Fibroblast of lung (primary cell): ENCODE results near the gene UBL4B. TPM values are rescaled to one million over a fixed set of nuclear protein-coding genes. Genes with fewer than 3 reads are reported as not detected.
A peak's percentile ranks its signal among the peaks of the same experiment; 100 is the strongest.

Experiments
- DNase-seq, 2 donors: peaks; one replicate each; pipeline versions ENCODE4 v3.0.0 to v3.0.0-alpha.2; 2010; ENCODE audit warnings: low read depth in 2 of 2
- H2AFZ ChIP-seq: 2 replicates; pipeline ENCODE4 v1.5.1; 2012; ENCODE audit warnings: low read length, control low read depth, inconsistent platforms
- H3K27ac ChIP-seq: 2 replicates; pipeline ENCODE4 v1.5.1; 2011; ENCODE audit warnings: low read length, control low read depth; ENCODE audit not compliant: insufficient read depth
- H3K27me3 ChIP-seq: 2 replicates; pipeline ENCODE4 v1.5.1; 2011; ENCODE audit warnings: mild to moderate bottlenecking, low read length; ENCODE audit not compliant: control insufficient read depth, insufficient read depth
- H3K36me3 ChIP-seq: 2 replicates; pipeline ENCODE4 v1.5.1; 2011; ENCODE audit warnings: low read length; ENCODE audit not compliant: control insufficient read depth, insufficient read depth
- H3K4me1 ChIP-seq: 2 replicates; pipeline ENCODE4 v1.5.1; 2011; ENCODE audit warnings: low read length; ENCODE audit not compliant: control insufficient read depth, insufficient read depth; ENCODE audit errors: extremely low read depth
- H3K4me2 ChIP-seq: 2 replicates; pipeline ENCODE4 v1.5.1; 2011; ENCODE audit warnings: low read length, control low read depth; ENCODE audit not compliant: insufficient read depth; ENCODE audit errors: extremely low read depth
- H3K4me3 ChIP-seq, 4 experiments: fragments of 200-600 bp in 1 of 4; sonication (generic) in 1 of 4; replicated peaks in 1 of 4; 2 replicates each; pipeline ENCODE4 v1.5.1; 2011 to 2016; ENCODE audit warnings: low read length in 4 of 4, low read depth in 3 of 4, mild to moderate bottlenecking in 3 of 4, control low read depth in 2 of 4, inconsistent platforms in 1 of 4, mixed read lengths in 1 of 4; ENCODE audit not compliant: insufficient read depth in 1 of 4; ENCODE audit errors: control extremely low read depth in 1 of 4
- H3K79me2 ChIP-seq: 2 replicates; pipeline ENCODE4 v1.5.1; 2012; ENCODE audit warnings: mild to moderate bottlenecking, low read length, inconsistent platforms; ENCODE audit not compliant: control insufficient read depth, insufficient read depth
- H3K9ac ChIP-seq: 2 replicates; pipeline ENCODE4 v1.5.1; 2011; ENCODE audit warnings: mild to moderate bottlenecking, low read length, control low read depth; ENCODE audit not compliant: insufficient read depth
- H3K9me3 ChIP-seq: 2 replicates; pipeline ENCODE4 v1.5.1; 2012; ENCODE audit warnings: low read depth, low read length; ENCODE audit not compliant: control insufficient read depth, insufficient read depth
- H4K20me1 ChIP-seq: 2 replicates; pipeline ENCODE4 v1.5.1; 2011; ENCODE audit warnings: low read length; ENCODE audit not compliant: control insufficient read depth, insufficient read depth; ENCODE audit errors: extremely low read depth
- EZH2 ChIP-seq: IDR thresholded peaks from 2 replicates; pipeline ENCODE4 v1.5.1; 2012; ENCODE audit warnings: low read length, control low read depth, mild to moderate bottlenecking; ENCODE audit errors: missing control alignments
- polyA plus RNA-seq, 2 donors: library from polyadenylated mRNA; depleted of rRNA in 1 of 2; stranded (reverse) in 1 of 2; unstranded in 1 of 2; fragments of >200 nt; gene quantifications; 2 replicates each; pipeline ENCODE4 v1.2.1, GENCODE V29; 2011 to 2012; ENCODE audit warnings: missing spikeins in 1 of 2
- total RNA-seq: library from RNA; depleted of rRNA; stranded (reverse); fragments of >200 nt; gene quantifications from 2 replicates; pipeline ENCODE4 v1.2.1, GENCODE V29; 2014
- TF ChIP-seq, protein P1 (sequence below), 2 donors: IDR thresholded peaks in 1 of 2; conservative IDR thresholded peaks in 1 of 2; 1 replicate in 1 of 2; 2 replicates in 1 of 2; pipeline ENCODE4 v1.5.1; 2011 to 2012; ENCODE audit warnings: low read length in 2 of 2, control low read depth in 1 of 2, inconsistent platforms in 1 of 2, low read depth in 1 of 2, mild to moderate bottlenecking in 1 of 2

The UBL4B gene
- total and polyA plus RNA-seq, 2 donors (not counting 1 experiment from before 2014, with no cell fraction given), result not detected

DNA sequence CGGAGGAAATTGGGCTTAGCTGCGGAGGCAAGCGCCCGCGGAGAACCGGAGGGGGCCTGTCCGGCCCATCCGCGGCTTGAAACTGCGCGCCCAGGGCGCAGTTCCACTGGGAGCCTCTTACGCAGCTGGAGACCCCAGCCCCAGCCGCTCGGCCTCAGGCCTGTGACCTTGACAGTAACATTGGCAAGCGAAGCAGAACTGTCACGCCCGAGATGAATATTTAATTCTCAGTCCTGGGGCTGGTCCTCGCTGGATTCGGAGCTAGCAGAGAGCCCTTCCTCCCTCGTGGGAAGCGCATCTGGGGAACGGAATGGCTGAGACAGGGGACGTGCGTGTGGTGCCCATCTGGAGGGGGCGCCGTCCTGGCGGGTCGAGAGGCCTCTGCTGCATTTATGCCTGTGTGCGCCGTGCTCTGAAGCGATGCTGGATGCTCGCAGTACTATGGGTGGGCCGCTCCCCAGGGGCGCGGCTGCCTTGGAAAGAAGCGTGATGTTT, 39.0 kb downstream of the UBL4B start:
- no peak overlapping the region for H3K9ac ChIP-seq
- TF ChIP-seq, protein P1, sequence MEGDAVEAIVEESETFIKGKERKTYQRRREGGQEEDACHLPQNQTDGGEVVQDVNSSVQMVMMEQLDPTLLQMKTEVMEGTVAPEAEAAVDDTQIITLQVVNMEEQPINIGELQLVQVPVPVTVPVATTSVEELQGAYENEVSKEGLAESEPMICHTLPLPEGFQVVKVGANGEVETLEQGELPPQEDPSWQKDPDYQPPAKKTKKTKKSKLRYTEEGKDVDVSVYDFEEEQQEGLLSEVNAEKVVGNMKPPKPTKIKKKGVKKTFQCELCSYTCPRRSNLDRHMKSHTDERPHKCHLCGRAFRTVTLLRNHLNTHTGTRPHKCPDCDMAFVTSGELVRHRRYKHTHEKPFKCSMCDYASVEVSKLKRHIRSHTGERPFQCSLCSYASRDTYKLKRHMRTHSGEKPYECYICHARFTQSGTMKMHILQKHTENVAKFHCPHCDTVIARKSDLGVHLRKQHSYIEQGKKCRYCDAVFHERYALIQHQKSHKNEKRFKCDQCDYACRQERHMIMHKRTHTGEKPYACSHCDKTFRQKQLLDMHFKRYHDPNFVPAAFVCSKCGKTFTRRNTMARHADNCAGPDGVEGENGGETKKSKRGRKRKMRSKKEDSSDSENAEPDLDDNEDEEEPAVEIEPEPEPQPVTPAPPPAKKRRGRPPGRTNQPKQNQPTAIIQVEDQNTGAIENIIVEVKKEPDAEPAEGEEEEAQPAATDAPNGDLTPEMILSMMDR (conservative IDR thresholded peaks at IDR 0.05 in 1 of 2, IDR thresholded peaks at IDR 0.05 in 1 of 2; ENCODE audit: low read depth in 1 of 2, low read length in 2 of 2), result no peak
- TF ChIP-seq EZH2, result no peak
- H4K20me1 ChIP-seq, result no peaks in the 10 kb centered on the region
- no peaks in the 10 kb centered on the region for H3K36me3 ChIP-seq
- H3K79me2 ChIP-seq, result no peaks in the 10 kb centered on the region
- no peak overlapping the region for H3K27ac ChIP-seq
- no peaks in the 10 kb centered on the region for H3K4me1 ChIP-seq
- H3K9me3 ChIP-seq, result no peaks in the 10 kb centered on the region
- H2AFZ ChIP-seq, result no peak overlapping the region
- no peak for DNase-seq
- peak overlapping the region in 1 of 4 experiments; percentile 44 for H3K4me3 ChIP-seq
- H3K27me3 ChIP-seq, result peaks cover 9% of the 10 kb centered on the region
- H3K4me2 ChIP-seq, result peak overlapping the region; percentile 29

DNA sequence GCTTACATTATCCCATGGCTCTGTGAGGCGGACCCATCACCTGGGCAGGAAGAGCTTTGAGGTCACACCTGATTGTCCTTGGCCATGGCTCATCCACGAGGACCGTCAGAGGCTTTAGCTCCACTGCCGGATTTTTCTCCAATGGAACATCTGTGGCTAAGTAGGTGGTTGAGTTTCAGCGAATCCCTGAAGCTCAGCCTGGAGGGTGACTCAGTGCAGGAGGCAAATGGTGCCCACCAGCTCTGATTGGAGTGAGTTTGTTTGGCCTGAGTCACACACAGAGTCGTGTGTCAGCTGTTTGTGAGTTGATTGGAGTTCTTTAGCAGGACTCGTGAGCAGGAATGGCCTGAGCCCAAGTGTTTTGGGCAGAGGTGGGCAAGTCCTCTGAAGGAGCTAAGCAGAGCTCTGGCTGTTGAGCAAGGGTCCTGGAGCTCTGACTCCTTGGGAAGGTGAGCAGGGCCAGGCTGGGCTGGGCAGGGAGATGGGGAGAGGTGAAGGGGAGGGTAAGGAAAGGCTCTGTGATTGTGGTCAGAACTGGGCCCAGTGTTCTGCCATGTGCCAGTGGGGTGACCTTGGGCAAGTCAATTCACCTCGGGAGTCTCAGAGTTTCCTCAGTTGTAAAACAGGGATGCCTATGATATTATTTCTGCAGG, 40.0 kb downstream of the UBL4B start:
- H3K36me3 ChIP-seq, result no peaks in the 10 kb centered on the region
- H3K4me3 ChIP-seq, result no peak overlapping the region
- H4K20me1 ChIP-seq, result no peaks in the 10 kb centered on the region
- H3K27ac ChIP-seq, result no peak overlapping the region
- H3K9me3 ChIP-seq, result no peaks in the 10 kb centered on the region
- TF ChIP-seq, protein P1 (conservative IDR thresholded peaks at IDR 0.05 in 1 of 2, IDR thresholded peaks at IDR 0.05 in 1 of 2; ENCODE audit: low read depth in 1 of 2, low read length in 2 of 2), result no peak
- TF ChIP-seq EZH2, result no peak
- H3K4me2 ChIP-seq, result no peak overlapping the region
- peaks cover 7% of the 10 kb centered on the region for H3K27me3 ChIP-seq
- H3K4me1 ChIP-seq, result no peaks in the 10 kb centered on the region
- no peaks in the 10 kb centered on the region for H3K79me2 ChIP-seq
- no peak overlapping the region for H3K9ac ChIP-seq
- peak in 1 of 2 donors; percentile 55 for DNase-seq
- H2AFZ ChIP-seq, result no peak overlapping the region

DNA sequence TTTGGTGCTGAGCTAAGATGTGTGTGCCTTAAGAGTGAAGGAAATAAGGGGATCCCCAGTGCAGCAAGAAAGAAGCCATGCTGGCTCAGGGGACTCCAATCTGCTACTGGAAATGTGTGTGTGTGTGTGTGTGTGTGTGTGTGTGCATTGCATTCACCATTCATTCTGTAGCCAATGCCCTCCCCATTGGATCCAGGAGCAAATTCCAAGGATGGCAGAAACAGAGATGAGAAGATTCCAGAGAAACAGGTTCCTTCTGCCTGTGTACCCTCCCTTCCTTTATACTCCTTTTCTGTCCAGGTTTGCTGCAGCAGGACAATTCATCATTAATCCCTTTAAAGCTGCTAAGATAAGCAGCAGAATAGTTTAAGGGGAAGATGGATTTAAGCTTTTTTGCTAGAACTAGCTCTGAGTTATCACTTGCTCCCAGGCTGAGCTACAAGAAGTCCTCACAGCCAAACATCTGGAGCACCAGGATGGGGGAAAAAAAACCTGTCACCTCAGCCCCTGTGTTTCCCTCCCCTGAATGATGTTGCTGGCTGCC, 41.2 kb downstream of the UBL4B start:
- Histone ChIP-seq H3K9me3 (no peaks in the 10 kb centered on the region), H3K27ac (no peak overlapping the region), H3K79me2 (no peaks in the 10 kb centered on the region), H3K4me1 (no peaks in the 10 kb centered on the region), H3K9ac (no peak overlapping the region), H2AFZ (no peak overlapping the region), H3K27me3 (peaks cover 3% of the 10 kb centered on the region), H3K4me2 (no peak overlapping the region), H3K36me3 (no peaks in the 10 kb centered on the region), H4K20me1 (no peaks in the 10 kb centered on the region), H3K4me3 (no peak overlapping the region)
- TF ChIP-seq EZH2, result no peak
- TF ChIP-seq, protein P1 (conservative IDR thresholded peaks at IDR 0.05 in 1 of 2, IDR thresholded peaks at IDR 0.05 in 1 of 2; ENCODE audit: low read depth in 1 of 2, low read length in 2 of 2), result no peak
- DNase-seq, result no peak
